Right renal pelvis (tissue), 4 donors: ENCODE data around the gene KIRREL3. TPM values are rescaled to one million over a fixed set of nuclear protein-coding genes. Genes with fewer than 3 reads are reported as not detected.

Experiments used
- DNase-seq, 4 donors: peaks; one replicate each; pipeline ENCODE4 v3.0.0-alpha.2; 2013; ENCODE audit warnings: low read depth in 4 of 4, low spot score in 3 of 4, missing footprints in 1 of 4
- polyA plus RNA-seq, 4 donors: library from polyadenylated mRNA; unstranded; fragments of 120-200 nt; gene quantifications; one replicate each; pipeline ENCODE4 v1.2.1, GENCODE V29; 2013; ENCODE audit not compliant: insufficient read length in 4 of 4

Gene KIRREL3
- polyA plus RNA-seq, 4 donors: 1.4 to 2.3 (median 1.8) TPM

GRCh38 chr11:126613272-126613671 is 387.3 kb downstream of the KIRREL3 start:
- no peak for DNase-seq

DNA sequence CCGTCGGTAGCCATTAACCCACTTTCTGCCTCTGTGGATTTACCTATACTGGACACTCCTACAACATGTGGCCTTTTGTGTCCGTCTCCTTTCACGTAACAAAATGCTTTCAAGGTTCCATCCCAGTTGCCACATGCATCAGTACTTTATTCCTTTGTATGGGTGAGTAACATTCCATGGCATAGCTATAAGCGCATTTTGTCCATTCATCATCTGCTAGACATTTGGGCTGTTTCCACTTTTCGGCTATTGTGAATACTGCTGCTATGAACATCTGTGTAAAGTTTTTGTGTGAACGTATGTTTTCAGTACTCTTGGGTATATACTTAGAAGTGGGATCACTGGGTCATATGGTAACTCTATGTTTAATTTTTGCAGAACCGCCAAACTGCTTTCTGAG is 387.9 kb downstream of the KIRREL3 start:
- no peak for DNase-seq

GRCh38 chr11:126611438-126611837 is 389.1 kb downstream of the KIRREL3 start:
- DNase-seq: no peak

GRCh38 chr11:126608658-126609057 is 391.9 kb downstream of the KIRREL3 start:
- no peak for DNase-seq

DNA sequence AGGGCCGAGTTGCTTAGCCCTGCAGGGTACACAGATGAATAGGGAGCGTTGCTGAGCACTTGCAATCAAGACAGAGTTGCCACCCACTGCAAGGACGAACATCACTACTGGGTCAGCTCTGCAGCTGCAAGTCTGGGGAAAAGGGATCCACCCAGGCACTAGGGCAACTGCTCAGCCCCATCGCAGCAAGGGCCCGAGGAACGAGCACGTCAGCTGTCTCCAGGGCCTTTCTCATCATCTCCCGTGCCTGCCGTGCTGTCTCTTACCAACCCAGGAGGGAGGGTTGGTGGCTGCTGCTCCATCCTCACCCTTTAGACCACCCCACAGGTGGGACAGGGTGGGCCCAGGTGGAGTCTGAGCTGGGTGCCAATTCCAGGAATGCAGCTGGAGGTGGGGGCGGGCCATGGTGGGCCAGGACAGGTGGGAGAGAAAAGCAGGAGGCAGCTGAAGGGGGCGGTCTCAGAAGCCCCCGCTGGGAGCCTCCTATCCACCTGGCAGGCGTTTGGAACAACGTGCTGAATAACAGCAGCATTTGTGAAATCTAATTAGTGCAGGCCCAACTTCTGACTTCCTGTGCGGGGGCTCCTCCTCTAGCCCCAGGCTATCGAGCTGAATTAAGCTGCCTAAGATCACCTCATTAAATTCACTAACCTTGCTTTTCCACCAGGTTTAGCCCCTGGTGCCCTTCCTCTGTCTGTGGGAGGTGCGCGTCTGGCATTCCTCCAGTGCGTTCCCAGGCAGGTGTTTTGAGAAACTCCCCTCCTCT is 392.6 kb downstream of the KIRREL3 start:
- no peak for DNase-seq

DNA sequence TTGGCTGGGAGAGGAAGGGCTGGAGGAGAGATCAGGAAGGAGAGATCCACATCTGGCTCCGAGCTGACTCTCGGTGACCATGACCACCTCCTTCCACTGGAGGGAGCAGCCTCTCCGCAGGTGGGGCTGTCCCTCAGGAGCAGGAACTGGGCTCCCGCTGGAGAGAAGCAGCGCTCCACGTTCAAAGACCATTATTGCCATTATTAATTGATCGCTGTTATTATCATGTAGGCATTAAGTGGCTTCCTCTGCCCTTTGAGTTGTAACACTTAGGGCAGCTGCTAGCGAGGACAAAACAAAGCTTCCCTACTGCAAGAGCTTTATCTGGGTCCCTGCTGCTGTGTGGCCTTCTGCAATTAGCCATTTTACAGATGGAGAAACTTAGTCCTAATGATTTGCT is 393.2 kb downstream of the KIRREL3 start:
- peak in 1 of 4 donors; percentile 55 for DNase-seq

- no peak for DNase-seq
These were observed 394.1 kb downstream of the KIRREL3 start for GRCh38 chr11:126606484-126606883.

DNA sequence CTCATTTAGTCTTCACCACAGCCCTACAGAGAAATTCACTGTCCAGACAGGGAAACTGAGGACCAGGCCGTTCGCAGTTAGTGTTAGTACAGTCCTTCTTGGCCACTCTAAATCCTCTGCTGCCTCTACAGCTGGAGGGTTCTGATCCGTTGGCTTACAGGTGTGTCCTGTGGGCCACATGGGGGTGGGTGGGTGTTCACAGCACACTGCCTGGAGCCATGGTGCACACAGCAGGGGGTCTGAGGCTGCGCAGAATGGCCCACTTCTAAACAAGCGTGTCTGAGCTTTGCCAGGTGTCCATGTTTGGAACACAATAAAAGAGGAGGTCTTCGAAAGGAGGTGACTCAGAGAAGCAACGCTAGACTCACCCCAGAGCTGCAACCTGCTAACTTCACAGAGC is 396.1 kb downstream of the KIRREL3 start:
- DNase-seq: no peak

GRCh38 chr11:126603486-126603885 is 397.1 kb downstream of the KIRREL3 start:
- DNase-seq: no peak

DNA sequence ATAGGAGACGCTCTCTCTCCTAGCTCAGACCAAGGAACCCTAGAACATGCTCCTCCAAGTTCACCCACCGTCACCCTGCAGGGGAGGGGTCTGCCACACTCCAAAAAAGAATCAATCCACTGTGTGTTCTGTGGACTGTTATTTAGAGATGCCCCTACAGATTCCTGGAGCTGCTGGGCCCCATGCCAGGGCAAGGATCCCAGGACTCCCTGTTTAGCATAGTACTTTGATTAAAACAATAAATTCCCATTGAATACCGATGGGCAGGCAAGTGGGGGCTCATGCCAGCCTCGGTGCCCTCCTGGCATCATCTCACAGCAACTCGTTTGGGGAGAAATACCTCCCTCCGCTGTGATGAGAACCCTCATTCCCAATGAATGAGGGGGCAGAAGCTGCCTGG is 397.6 kb downstream of the KIRREL3 start:
- DNase-seq: no peak

- DNase-seq: no peak
These were observed 398.1 kb downstream of the KIRREL3 start for GRCh38 chr11:126602349-126602940.

DNA sequence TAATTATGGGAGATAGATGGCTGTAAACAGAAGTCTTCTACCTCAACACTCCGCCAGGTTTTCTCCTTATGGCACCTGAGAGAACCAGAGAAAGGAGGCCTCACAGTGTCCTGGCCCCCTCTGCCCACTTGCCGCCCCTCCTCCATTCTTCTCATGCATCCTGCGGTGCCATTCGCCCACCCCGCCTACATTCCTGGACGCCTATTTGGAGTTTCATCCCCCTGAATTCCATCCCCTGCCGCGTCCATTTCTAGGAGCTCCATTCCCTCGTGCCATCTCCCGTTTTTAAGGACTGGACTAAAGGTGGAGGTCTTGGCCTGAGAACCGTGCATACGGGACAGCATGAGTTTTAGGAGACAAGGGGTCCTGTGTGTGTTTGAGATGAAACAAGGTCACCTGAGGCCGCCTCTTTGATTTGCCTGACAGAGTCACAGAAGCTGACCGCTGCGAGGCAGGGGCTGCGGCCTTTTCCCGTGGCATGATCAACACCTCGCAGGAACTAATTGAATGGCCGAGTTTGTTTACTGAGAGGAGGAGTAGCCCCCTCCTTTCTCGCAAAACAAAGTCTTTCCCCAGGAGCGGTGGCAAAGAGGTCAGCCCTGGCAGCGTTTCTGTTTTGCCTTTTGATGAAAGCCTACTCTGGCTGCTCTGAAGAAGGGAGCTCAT is 398.9 kb downstream of the KIRREL3 start:
- DNase-seq: no peak

- no peak for DNase-seq
These were observed 399.4 kb downstream of the KIRREL3 start for GRCh38 chr11:126601136-126601535.

DNA sequence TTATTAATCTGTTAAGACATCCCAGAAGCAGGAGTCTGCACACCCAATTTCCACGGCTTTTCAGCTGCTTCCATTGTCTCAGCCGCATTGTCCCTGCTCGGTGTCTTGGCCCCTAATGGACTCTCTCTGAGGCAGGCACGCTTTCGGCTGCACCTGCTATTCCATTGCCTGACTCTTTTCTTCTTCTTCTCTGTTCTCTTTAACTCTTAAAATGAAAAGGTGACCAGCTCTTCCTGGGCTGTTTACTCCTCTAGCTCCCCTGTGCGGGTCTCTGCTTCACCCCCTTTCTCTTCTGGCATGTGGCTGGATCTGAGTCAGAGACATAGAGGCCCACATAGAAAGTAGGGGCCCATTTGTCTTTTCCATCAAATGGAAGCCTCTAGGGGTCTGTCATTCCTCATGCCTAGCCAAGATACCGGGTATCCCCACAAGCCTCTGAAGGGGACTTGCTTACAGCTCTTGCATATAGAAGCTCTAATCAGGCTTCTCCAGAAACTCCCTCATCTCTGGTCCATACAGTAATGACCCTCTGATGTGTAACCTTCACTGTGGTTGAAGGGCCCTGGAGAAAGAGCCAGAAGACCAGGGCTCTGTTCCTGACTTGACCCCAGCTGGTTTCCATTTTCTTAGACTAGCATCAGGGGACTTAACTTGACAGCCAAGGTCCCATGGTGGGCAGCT is 401.2 kb downstream of the KIRREL3 start:
- no peak for DNase-seq

DNA sequence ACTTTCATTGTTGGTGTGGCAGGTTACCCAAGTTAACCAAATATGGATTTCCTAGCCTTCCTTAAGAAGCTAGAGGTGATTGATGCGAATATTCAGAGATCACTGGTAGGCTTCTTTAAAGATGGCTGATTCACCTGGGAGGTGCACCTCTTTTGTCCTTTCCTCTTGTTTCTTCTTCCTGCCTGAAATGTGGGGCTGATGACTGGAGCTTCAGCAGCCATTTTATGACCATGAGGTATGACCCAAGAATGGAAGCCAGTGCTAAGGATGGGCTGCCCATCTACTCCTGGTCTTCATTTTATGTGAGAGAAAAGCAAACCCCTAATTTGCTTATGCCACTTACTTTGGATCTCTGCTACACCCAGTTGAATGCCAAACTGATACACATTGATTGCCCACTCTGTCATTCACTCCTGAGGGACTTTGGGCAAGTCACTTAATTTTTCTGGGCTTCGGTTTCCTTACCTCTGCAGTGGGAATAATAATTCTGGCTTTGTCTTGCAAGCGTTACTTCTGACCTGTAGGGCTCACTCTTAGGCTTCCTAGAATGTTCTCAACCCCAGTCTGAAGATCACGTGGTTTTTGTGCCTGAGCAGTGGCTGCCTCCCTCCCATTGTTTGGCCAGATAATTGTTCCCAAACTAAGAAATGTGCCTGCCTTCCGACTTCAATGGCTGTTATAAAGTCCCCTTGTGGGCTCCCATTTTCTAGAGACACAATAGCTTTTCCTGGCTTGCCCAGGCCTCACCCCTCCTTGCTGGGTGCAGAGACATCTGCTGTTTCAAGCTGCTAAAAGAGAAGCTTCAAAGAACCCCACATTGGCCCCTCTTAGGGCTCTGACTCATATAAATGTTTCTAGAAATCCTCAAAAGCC is 402.0 kb downstream of the KIRREL3 start:
- DNase-seq: no peak

GRCh38 chr11:126597041-126597440 is 403.5 kb downstream of the KIRREL3 start:
- no peak for DNase-seq

GRCh38 chr11:126596474-126596873 is 404.1 kb downstream of the KIRREL3 start:
- no peak for DNase-seq

DNA sequence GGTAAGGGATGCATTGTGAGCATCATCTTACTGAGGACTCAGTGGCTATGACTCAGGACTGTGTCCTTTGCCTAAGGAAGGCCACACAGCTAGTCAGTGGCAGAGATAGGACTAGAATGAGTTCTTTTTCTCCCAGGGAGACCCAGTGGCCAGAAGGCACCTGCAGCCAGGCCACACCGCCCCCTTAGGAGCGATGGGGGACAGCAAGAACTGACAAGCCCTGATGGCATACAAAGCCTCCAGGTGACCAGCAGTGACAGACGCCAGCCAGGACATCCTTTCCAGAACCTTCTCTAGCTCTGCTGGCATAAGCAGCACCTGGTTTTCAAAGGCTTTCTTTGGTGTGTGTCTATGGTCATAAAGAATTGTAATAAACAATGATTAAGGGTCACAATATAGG is 405.0 kb downstream of the KIRREL3 start:
- DNase-seq: no peak

GRCh38 chr11:126594921-126595367 is 405.6 kb downstream of the KIRREL3 start:
- no peak for DNase-seq
